H1 (cell line): ENCODE results near the gene ZNF521. TPM values are rescaled to one million over a fixed set of nuclear protein-coding genes. Genes with fewer than 3 reads are reported as not detected.

Experiments
- CTCF ChIA-PET: fragments of 300-600 bp; sonication (Branson Sonifier 250); formaldehyde crosslinking; loops from one replicate; lab custom pipeline; 2021; ENCODE audit not compliant: partially characterized antibody; lab: Charles Lee
- POLR2A ChIA-PET: fragments of 300-600 bp; sonication (Branson Sonifier 250); formaldehyde crosslinking; loops from one replicate; lab custom pipeline; 2021; ENCODE audit warnings: inconsistent platforms; ENCODE audit not compliant: partially characterized antibody; lab: Charles Lee
- DNase-seq, 2 experiments: peaks; one replicate each; pipeline versions ENCODE4 v3.0.0 to v3.0.0-alpha.2; 2010 to 2022; ENCODE audit warnings: low spot score in 2 of 2, low read depth in 1 of 2, mixed read lengths in 1 of 2
- FAIRE-seq: peaks from 2 replicates; lab custom pipeline; 2011; peaks lifted over from hg19 to GRCh38; lab: Jason Lieb, UNC
- H2AFZ ChIP-seq: 2 replicates; pipeline ENCODE4 v1.8.1; 2012; ENCODE audit warnings: low read length, inconsistent platforms
- H2AK5ac ChIP-seq: 2 replicates; pipeline ENCODE4 v1.6.1; 2013; ENCODE audit warnings: low read depth, low read length
- H2BK120ac ChIP-seq: replicated peaks from 2 replicates; pipeline ENCODE3; 2013; ENCODE audit warnings: low read depth, low read length, inconsistent platforms
- H2BK12ac ChIP-seq: 2 replicates; pipeline ENCODE4 v1.6.1; 2013; ENCODE audit warnings: low read depth, low read length
- H2BK15ac ChIP-seq: 2 replicates; pipeline ENCODE4 v1.6.1; 2013; ENCODE audit warnings: low read length
- H2BK20ac ChIP-seq: 2 replicates; pipeline ENCODE4 v1.6.1; 2013; ENCODE audit warnings: low read length
- H2BK5ac ChIP-seq: 2 replicates; pipeline ENCODE4 v1.6.1; 2013; ENCODE audit warnings: low read depth, low read length
- H3K14ac ChIP-seq: 2 replicates; pipeline ENCODE4 v1.6.1; 2013; ENCODE audit warnings: inconsistent platforms; ENCODE audit not compliant: insufficient read length
- H3K18ac ChIP-seq: 2 replicates; pipeline ENCODE4 v1.6.1; 2013; ENCODE audit warnings: low read length; ENCODE audit errors: extremely low read depth
- H3K23ac ChIP-seq: 2 replicates; pipeline ENCODE4 v1.6.1; 2013; ENCODE audit warnings: inconsistent platforms; ENCODE audit not compliant: insufficient read length
- H3K23me2 ChIP-seq: 2 replicates; pipeline ENCODE4 v1.6.1; 2013; ENCODE audit warnings: low read depth, low read length
- H3K27ac ChIP-seq: 2 replicates; pipeline ENCODE4 v1.6.1; 2011; ENCODE audit warnings: low read depth, low read length, inconsistent platforms
- H3K27me3 ChIP-seq, 4 experiments: replicated peaks in 1 of 4; 1 replicate in 1 of 4; 2 replicates in 3 of 4; pipeline versions ENCODE4 v1.6.1 to v1.8.1; 2011 to 2013; ENCODE audit warnings: low read length in 3 of 4, mild to moderate bottlenecking in 3 of 4, inconsistent platforms in 2 of 4, mixed read lengths in 2 of 4, moderate library complexity in 1 of 4; ENCODE audit not compliant: control insufficient read depth in 3 of 4, insufficient read depth in 3 of 4; ENCODE audit errors: extremely low read depth in 1 of 4
- H3K36me3 ChIP-seq, 4 experiments: 2 replicates each; pipeline versions ENCODE4 v1.6.1 to v1.8.1; 2011 to 2013; ENCODE audit warnings: mild to moderate bottlenecking in 4 of 4, low read length in 3 of 4, moderate library complexity in 2 of 4, control low read depth in 1 of 4, inconsistent platforms in 1 of 4; ENCODE audit not compliant: insufficient read depth in 4 of 4, control insufficient read depth in 2 of 4
- H3K4ac ChIP-seq: replicated peaks from 2 replicates; pipeline ENCODE3; 2013; ENCODE audit warnings: low read length, low read depth, mixed read lengths, inconsistent platforms; ENCODE audit not compliant: insufficient read length
- H3K4me1 ChIP-seq, 4 experiments: replicated peaks in 1 of 4; 1 replicate in 1 of 4; 2 replicates in 3 of 4; pipeline versions ENCODE4 v1.6.1 to v1.8.1; 2011 to 2013; ENCODE audit warnings: low read length in 3 of 4, inconsistent platforms in 2 of 4, mixed read lengths in 1 of 4; ENCODE audit not compliant: insufficient read depth in 4 of 4, control insufficient read depth in 3 of 4
- H3K4me2 ChIP-seq, 2 experiments: 2 replicates each; pipeline versions ENCODE4 v1.6.1 to v1.8.1; 2011 to 2013; ENCODE audit warnings: low read depth in 2 of 2, low read length in 2 of 2, control low read depth in 1 of 2, inconsistent platforms in 1 of 2, mild to moderate bottlenecking in 1 of 2; ENCODE audit not compliant: insufficient read depth in 1 of 2
- H3K4me3 ChIP-seq, 4 experiments: fragments of 200-600, 300-600 bp in 1 of 4; sonication (generic), shearing (Covaris generic), sonication (Bioruptor Twin) in 1 of 4; 2 replicates each; pipeline versions ENCODE4 v1.5.1 to v1.8.1; 2011 to 2016; ENCODE audit warnings: low read length in 4 of 4, low read depth in 3 of 4, control low read depth in 2 of 4, inconsistent platforms in 2 of 4, mild to moderate bottlenecking in 2 of 4, mixed read lengths in 1 of 4, moderate library complexity in 1 of 4; ENCODE audit not compliant: insufficient read depth in 2 of 4; ENCODE audit errors: extremely low read depth in 1 of 4
- H3K56ac ChIP-seq: replicated peaks from 2 replicates; pipeline ENCODE3; 2013; ENCODE audit warnings: low read depth, mild to moderate bottlenecking, mixed read lengths, low read length, inconsistent platforms; ENCODE audit not compliant: insufficient read length
- H3K79me1 ChIP-seq: 2 replicates; pipeline ENCODE4 v1.6.1; 2013; ENCODE audit warnings: low read depth, low read length, control low read depth
- H3K79me2 ChIP-seq, 2 experiments: 2 replicates each; pipeline versions ENCODE4 v1.6.1 to v1.8.1; 2012 to 2013; ENCODE audit warnings: low read length in 2 of 2, mild to moderate bottlenecking in 2 of 2, inconsistent platforms in 1 of 2; ENCODE audit not compliant: insufficient read depth in 2 of 2, control insufficient read depth in 1 of 2
- H3K9ac ChIP-seq, 4 experiments: replicated peaks in 1 of 4; 1 replicate in 1 of 4; 2 replicates in 3 of 4; pipeline versions ENCODE4 v1.6.1 to v1.8.1; 2011 to 2013; ENCODE audit warnings: low read depth in 3 of 4, low read length in 3 of 4, control low read depth in 2 of 4, mild to moderate bottlenecking in 2 of 4, moderate library complexity in 2 of 4, inconsistent platforms in 1 of 4; ENCODE audit errors: extremely low read depth in 1 of 4
- H3K9me3 ChIP-seq, 2 experiments: 2 replicates each; pipeline versions ENCODE4 v1.6.1 to v1.8.1; 2012 to 2013; ENCODE audit warnings: mild to moderate bottlenecking in 2 of 2, moderate library complexity in 2 of 2, control low read depth in 1 of 2, inconsistent platforms in 1 of 2, low read depth in 1 of 2, low read length in 1 of 2, mixed read lengths in 1 of 2; ENCODE audit not compliant: insufficient read depth in 2 of 2
- H4K20me1 ChIP-seq, 2 experiments: replicated peaks in 1 of 2; 2 replicates each; pipeline versions ENCODE3 to v1.8.1; 2011 to 2013; ENCODE audit warnings: inconsistent platforms in 2 of 2, low read length in 2 of 2, mild to moderate bottlenecking in 1 of 2; ENCODE audit not compliant: insufficient read depth in 2 of 2, control insufficient read depth in 1 of 2
- H4K5ac ChIP-seq: 2 replicates; pipeline ENCODE4 v1.6.1; 2013; ENCODE audit warnings: low read length, low read depth, mixed read lengths, inconsistent platforms; ENCODE audit not compliant: insufficient read length
- H4K8ac ChIP-seq: 2 replicates; pipeline ENCODE4 v1.8.0; 2013; ENCODE audit warnings: mild to moderate bottlenecking, moderate library complexity, low read length, inconsistent platforms; ENCODE audit not compliant: insufficient read depth; ENCODE audit errors: extremely low read depth
- H4K91ac ChIP-seq: replicated peaks from 2 replicates; pipeline ENCODE3; 2013; ENCODE audit warnings: low read length, mixed read lengths, inconsistent platforms; ENCODE audit not compliant: insufficient read length
- CEBPB ChIP-seq: IDR thresholded peaks from 2 replicates; pipeline ENCODE4 v1.6.1; 2012; ENCODE audit warnings: low read depth, low read length
- E2F6 ChIP-seq: IDR thresholded peaks from 2 replicates; pipeline ENCODE4 v1.6.1; 2012; ENCODE audit warnings: inconsistent platforms
- HDAC6 ChIP-seq: IDR thresholded peaks from one replicate; pipeline ENCODE4 v1.7.1; 2012; ENCODE audit warnings: low read depth, mild to moderate bottlenecking, inconsistent platforms, low read length, moderate library complexity
- JUN ChIP-seq: IDR thresholded peaks from 2 replicates; pipeline ENCODE4 v1.6.1; 2011; ENCODE audit warnings: low read depth, mild to moderate bottlenecking, improper control_type of control experiment, low read length
- NANOG ChIP-seq: IDR thresholded peaks from 2 replicates; pipeline ENCODE4 v1.6.1; 2011; ENCODE audit warnings: low read length, low read depth, mild to moderate bottlenecking, inconsistent platforms; ENCODE audit not compliant: insufficient read depth, poor library complexity, severe bottlenecking
- RNF2 ChIP-seq: fragments of 200-900, 300-1000 bp; sonication (generic); IDR thresholded peaks from 2 replicates; pipeline ENCODE4 v1.7.1; 2016; ENCODE audit warnings: borderline replicate concordance, low read depth, mild to moderate bottlenecking, antibody characterized with exemption, low read length; ENCODE audit not compliant: poor library complexity, severe bottlenecking; ENCODE audit errors: missing control alignments
- SIX5 ChIP-seq: IDR thresholded peaks from 2 replicates; pipeline ENCODE4 v1.6.1; 2011; ENCODE audit warnings: mild to moderate bottlenecking, low read depth, low read length
- SP2 ChIP-seq: IDR thresholded peaks from 2 replicates; pipeline ENCODE4 v1.6.1; 2012; ENCODE audit warnings: mild to moderate bottlenecking, low read length, inconsistent platforms
- SRF ChIP-seq: IDR thresholded peaks from 2 replicates; pipeline ENCODE4 v1.6.1; 2011; ENCODE audit warnings: mild to moderate bottlenecking, low read depth, low read length, moderate library complexity
- TBP ChIP-seq: IDR thresholded peaks from 2 replicates; pipeline ENCODE4 v1.6.1; 2011; ENCODE audit warnings: low read depth, low read length, improper control_type of control experiment
- ZNF274 ChIP-seq: IDR thresholded peaks from 2 replicates; pipeline ENCODE4 v1.7.0; 2012; ENCODE audit warnings: low read length, borderline replicate concordance; ENCODE audit errors: extremely low read depth
- WGBS, 2 experiments: shearing (Covaris generic) in 1 of 2; methylation state at CpG; one replicate each; pipeline versions ENCODE4 v1.1.6 to v1.1.7; 2013 to 2015; ENCODE audit warnings: low lambda C conversion rate in 2 of 2, mixed read lengths in 2 of 2, inconsistent platforms in 1 of 2, low coverage in 1 of 2, missing lambda C conversion rate in 1 of 2; ENCODE audit not compliant: insufficient replicate concordance in 2 of 2, insufficient coverage in 1 of 2, insufficient read length in 1 of 2; ENCODE audit errors: extremely low coverage in 1 of 2, missing lambda C conversion rate in 1 of 2; 5-methylcytosine and 5-hydroxymethylcytosine counted together
- polyA plus RNA-seq, 7 experiments: library from polyadenylated mRNA; depleted of rRNA in 3 of 7; stranded (reverse) in 5 of 7; unstranded in 2 of 7; fragments of >200 nt in 5 of 7; fragments of 200-250 nt in 2 of 7; gene quantifications; 1 replicate in 5 of 7; 2 replicates in 1 of 7; 4 replicates in 1 of 7; pipeline versions ENCODE4 v1.2.1 to v1.2.3, GENCODE V29; 2011 to 2013; ENCODE audit warnings: missing spikeins in 2 of 7, mixed read lengths in 2 of 7
- total RNA-seq: library from RNA; stranded (reverse); fragmentation: NEBNext Ultra II Directional; extraction: Animal tissue kit (Norgen Biotek cat#: 25700); gene quantifications from 2 replicates; pipeline ENCODE4 v1.2.1, GENCODE V29; 2021

The ZNF521 gene
- total and polyA plus RNA-seq, 2 of the 8 experiments (the other 6 are each of a cell fraction or from before 2014, with no cell fraction given): 9.5 to 15.8 TPM

GRCh38 chr18:25075331-25075730 is 276.6 kb downstream of the ZNF521 start:
- no peak overlapping the region for H2BK5ac ChIP-seq
- no peak overlapping the region for H3K23ac ChIP-seq
- 79% methylated on average over 5 of the region's 5 CpGs; no CpG with 5 or more reads in 1 of the 2 experiments for WGBS, 2 experiments
- H3K9me3 ChIP-seq: no peaks in the 10 kb centered on the region
- H2BK12ac ChIP-seq: no peak overlapping the region
- peaks cover 2 to 17% (median 12%) of the 10 kb centered on the region in 4 experiments for H3K4me1 ChIP-seq
- no peaks in the 10 kb centered on the region for H3K79me1 ChIP-seq
- no peak overlapping the region for H2BK120ac ChIP-seq
- H3K27ac ChIP-seq: no peak overlapping the region
- POLR2A ChIA-PET: no interaction called here
- H3K4me3 ChIP-seq: no peak overlapping the region
- no peak overlapping the region for H3K14ac ChIP-seq
- no peak overlapping the region for H2AFZ ChIP-seq
- H2BK15ac ChIP-seq: no peak overlapping the region
- no peak overlapping the region for H3K9ac ChIP-seq
- H3K36me3 ChIP-seq: no peaks in the 10 kb centered on the region
- no peak overlapping the region for H4K91ac ChIP-seq
- H3K4ac ChIP-seq: no peak overlapping the region
- no peak overlapping the region for H3K18ac ChIP-seq
- no peaks in the 10 kb centered on the region for H3K27me3 ChIP-seq
- H3K23me2 ChIP-seq: no peaks in the 10 kb centered on the region; the same call in 1 of the 2 replicates
- no peak overlapping the region for H3K56ac ChIP-seq
- H4K20me1 ChIP-seq: peaks cover 0 to 1% of the 10 kb centered on the region in 2 experiments
- H4K5ac ChIP-seq: no peak overlapping the region
- H2AK5ac ChIP-seq: no peak overlapping the region
- CTCF ChIA-PET: interaction anchor here (1.0 kb wide), 1 partner anchor 62 kb away, joined by 3 read pairs; no protein-coding TSS in a partner anchor
- TF ChIP-seq TBP (no peak), E2F6 (no peak), JUN (no peak), SP2 (no peak), SRF (no peak), ZNF274 (no peak), HDAC6 (no peak), RNF2 (no peak), NANOG (no peak), SIX5 (no peak), CEBPB (no peak)
- H3K79me2 ChIP-seq: no peaks in the 10 kb centered on the region
- H2BK20ac ChIP-seq: no peak overlapping the region
- FAIRE-seq (no peak), DNase-seq (no peak)
- H4K8ac ChIP-seq: no peak overlapping the region
- H3K4me2 ChIP-seq: peak overlapping the region in 1 of 2 experiments; percentile 42; a peak in 3 of 4 replicates
